ENCODE results near the gene GCAT. TPM values are rescaled to one million over a fixed set of nuclear protein-coding genes. Genes with fewer than 3 reads are reported as not detected.

The GCAT gene
- total and polyA plus RNA-seq, 10 donors: 0.94 to 3.9 (median 1.9) TPM; not detected in 1

DNA sequence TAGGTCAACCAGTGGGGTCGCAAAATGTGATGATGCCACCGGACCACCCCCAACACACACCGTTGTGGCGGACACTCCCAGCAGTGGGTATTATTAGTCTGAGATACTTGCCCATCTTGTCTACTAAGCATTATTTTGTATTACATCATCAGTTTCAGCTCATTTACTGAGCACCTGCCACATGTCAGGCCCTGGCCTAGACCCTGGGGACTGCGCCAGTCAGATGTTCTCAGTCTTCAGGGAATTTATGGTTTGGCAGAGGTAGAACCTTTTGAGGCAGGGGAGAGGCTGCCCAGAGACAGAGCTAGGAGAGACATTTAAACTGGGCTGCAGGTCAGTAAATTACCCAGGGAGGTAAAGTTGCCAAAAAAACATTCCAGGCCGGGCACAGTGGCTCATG is 43.1 kb upstream of the GCAT start:
- Histone ChIP-seq H3K4me1 (peaks cover 0 to 13% (median 1%) of the 10 kb centered on the region in 6 donors), H3K9me3 (no peaks in the 10 kb centered on the region), H3K27ac (peak overlapping the region in 1 of 8 donors; percentile 7), H3K36me3 (peaks cover 0 to 100% (median 70%) of the 10 kb centered on the region in 6 donors), H3K4me3 (no peak overlapping the region), H3K27me3 (replicated peaks in 1 of 7) (no peaks in the 10 kb centered on the region)
- WGBS, 5 donors: 83 to 96% (median 87%) methylated on average over 6 of the region's 6 CpGs
- DNase-seq: no peak
- TF ChIP-seq, protein P1, sequence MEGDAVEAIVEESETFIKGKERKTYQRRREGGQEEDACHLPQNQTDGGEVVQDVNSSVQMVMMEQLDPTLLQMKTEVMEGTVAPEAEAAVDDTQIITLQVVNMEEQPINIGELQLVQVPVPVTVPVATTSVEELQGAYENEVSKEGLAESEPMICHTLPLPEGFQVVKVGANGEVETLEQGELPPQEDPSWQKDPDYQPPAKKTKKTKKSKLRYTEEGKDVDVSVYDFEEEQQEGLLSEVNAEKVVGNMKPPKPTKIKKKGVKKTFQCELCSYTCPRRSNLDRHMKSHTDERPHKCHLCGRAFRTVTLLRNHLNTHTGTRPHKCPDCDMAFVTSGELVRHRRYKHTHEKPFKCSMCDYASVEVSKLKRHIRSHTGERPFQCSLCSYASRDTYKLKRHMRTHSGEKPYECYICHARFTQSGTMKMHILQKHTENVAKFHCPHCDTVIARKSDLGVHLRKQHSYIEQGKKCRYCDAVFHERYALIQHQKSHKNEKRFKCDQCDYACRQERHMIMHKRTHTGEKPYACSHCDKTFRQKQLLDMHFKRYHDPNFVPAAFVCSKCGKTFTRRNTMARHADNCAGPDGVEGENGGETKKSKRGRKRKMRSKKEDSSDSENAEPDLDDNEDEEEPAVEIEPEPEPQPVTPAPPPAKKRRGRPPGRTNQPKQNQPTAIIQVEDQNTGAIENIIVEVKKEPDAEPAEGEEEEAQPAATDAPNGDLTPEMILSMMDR (IDR thresholded peaks at IDR 0.05 in 8 of 11, conservative IDR thresholded peaks at IDR 0.05 in 3 of 11): no peak
- TF ChIP-seq POLR2AphosphoS5 (IDR thresholded peaks at IDR 0.05): peak in 1 of 3 donors; percentile 25
- intact Hi-C loops (cut with DNase I; ENCODE audit: low total_unique reads): no loop called here

DNA sequence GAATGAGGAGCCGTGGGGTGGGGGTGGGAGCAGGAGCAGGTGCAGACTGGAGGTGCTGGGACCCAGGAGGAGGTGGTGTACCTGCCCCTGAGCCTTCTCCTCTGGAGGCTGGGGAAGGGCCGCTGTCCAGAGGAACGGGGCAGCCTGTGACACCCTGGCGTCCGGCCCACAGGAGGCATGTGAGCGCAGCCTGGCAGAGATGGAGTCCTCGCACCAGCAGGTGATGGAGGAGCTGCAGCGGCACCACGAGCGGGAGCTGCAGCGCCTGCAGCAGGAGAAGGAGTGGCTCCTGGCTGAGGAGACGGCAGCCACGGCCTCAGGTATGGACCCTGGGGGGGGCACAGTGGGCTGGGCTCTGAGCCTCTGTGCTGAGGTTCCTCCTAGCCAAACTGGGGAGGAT is 42.2 kb upstream of the GCAT start:
- 88 to 97% (median 95%) methylated on average over 13 of the region's 13 CpGs for WGBS, 5 donors

DNA sequence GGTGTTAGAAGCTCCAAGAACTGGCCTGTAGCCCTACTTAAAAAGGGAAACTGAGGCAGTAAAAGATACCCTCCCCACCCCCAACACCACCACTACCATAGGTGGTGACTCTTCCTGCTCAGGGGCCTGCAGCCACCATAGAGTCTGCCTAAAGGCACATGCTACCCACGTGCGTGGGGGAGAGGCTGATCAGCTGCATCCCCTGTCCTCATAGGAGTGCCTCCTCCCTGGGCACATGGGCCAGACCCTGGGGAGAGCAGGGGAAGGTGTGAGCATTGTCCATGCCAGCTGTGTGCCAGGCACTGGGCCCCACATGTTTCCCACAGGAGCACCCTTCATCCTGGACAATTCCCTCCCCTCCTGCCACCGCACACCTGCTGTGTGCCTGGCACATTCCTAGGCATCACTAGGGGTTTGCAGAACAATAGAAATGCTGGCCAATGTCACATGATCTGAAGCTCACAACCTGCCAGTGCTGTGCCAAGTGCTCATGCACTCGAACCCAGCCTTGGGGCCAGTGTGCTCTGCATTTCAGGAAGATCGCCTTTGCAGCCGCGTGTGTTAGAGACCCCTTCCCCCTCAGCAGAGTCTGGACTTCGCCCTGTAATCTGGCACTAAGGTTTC is 41.7 kb upstream of the GCAT start:
- H3K4me1 ChIP-seq: peaks cover 0 to 5% (median 0%) of the 10 kb centered on the region in 6 donors
- 82 to 96% (median 90%) methylated on average over 7 to 8 of the region's 8 CpGs for WGBS, 5 donors
- H3K9me3 ChIP-seq: no peaks in the 10 kb centered on the region
- H3K4me3 ChIP-seq: no peak overlapping the region
- intact Hi-C loops (cut with DNase I; ENCODE audit: low total_unique reads): no loop called here
- H3K27me3 ChIP-seq (replicated peaks in 1 of 7): no peaks in the 10 kb centered on the region
- H3K36me3 ChIP-seq: peaks cover 0 to 100% (median 69%) of the 10 kb centered on the region in 6 donors
- TF ChIP-seq, protein P1 (IDR thresholded peaks at IDR 0.05 in 8 of 11, conservative IDR thresholded peaks at IDR 0.05 in 3 of 11): no peak
- TF ChIP-seq POLR2AphosphoS5 (IDR thresholded peaks at IDR 0.05) (peak in 2 of 3 donors; percentile 7 to 13), POLR2A (IDR thresholded peaks at IDR 0.05) (no peak)
- no peak for DNase-seq
- H3K27ac ChIP-seq: no peak overlapping the region

More for the DNA sequence above, 42.2 kb upstream of the GCAT start:
- Histone ChIP-seq H3K27me3 (replicated peaks in 1 of 7) (no peaks in the 10 kb centered on the region), H3K36me3 (peaks cover 0 to 100% (median 69%) of the 10 kb centered on the region in 6 donors), H3K4me3 (no peak overlapping the region), H3K4me1 (peaks cover 0 to 5% (median 0%) of the 10 kb centered on the region in 6 donors), H3K9me3 (no peaks in the 10 kb centered on the region), H3K27ac (no peak overlapping the region)
- intact Hi-C loops (cut with DNase I; ENCODE audit: low total_unique reads): no loop called here
- DNase-seq: no peak
- no peak for TF ChIP-seq POLR2AphosphoS5 (IDR thresholded peaks at IDR 0.05)
- TF ChIP-seq, protein P1 (IDR thresholded peaks at IDR 0.05 in 8 of 11, conservative IDR thresholded peaks at IDR 0.05 in 3 of 11): no peak
- no peak for TF ChIP-seq POLR2A (IDR thresholded peaks at IDR 0.05)

DNA sequence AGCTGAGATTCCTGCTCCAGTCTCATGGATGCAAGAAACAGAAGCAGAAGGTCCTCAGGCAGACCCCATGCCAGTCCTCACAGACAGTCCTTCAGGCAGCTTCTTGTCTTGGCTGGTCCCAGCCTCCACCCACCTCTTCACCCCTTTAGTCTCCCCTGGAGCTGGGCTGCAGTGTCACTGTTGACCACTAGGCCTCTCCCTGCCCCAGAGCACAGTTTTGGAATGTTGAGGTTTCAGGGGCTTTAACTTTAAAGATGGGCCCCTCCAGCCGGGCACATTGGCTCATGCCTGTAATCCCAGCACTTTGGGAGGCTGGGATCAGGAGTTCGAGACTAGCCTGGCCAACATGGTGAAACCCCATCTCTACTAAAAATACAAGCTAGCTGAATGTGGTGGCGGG is 39.5 kb upstream of the GCAT start:
- intact Hi-C loops (cut with DNase I; ENCODE audit: low total_unique reads): no loop called here
- WGBS, 5 donors: 95 to 100% (median 96%) methylated on average over 3 of the region's 3 CpGs
- H3K9me3 ChIP-seq: no peaks in the 10 kb centered on the region
- peaks cover 0 to 100% (median 79%) of the 10 kb centered on the region in 6 donors for H3K36me3 ChIP-seq
- peaks cover 0 to 25% (median under 1%) of the 10 kb centered on the region in 6 donors for H3K4me1 ChIP-seq
- no peak for DNase-seq
- TF ChIP-seq POLR2A (IDR thresholded peaks at IDR 0.05): no peak
- TF ChIP-seq, protein P1 (IDR thresholded peaks at IDR 0.05 in 8 of 11, conservative IDR thresholded peaks at IDR 0.05 in 3 of 11): peak in 3 of 11 experiments; percentile 16 to 27 (median 23)
- no peak overlapping the region for H3K4me3 ChIP-seq
- H3K27me3 ChIP-seq (replicated peaks in 1 of 7): no peaks in the 10 kb centered on the region
- H3K27ac ChIP-seq: no peak overlapping the region

Data from spleen (tissue), 11 donors.